Astrocyte of the cerebellum (primary cell): ENCODE data around the gene PLA2G2C.
A peak's percentile ranks its signal among the peaks of the same experiment; 100 is the strongest.

Experiments
- DNase-seq: peaks from one replicate; pipeline ENCODE4 v3.0.0-alpha.2; 2011; ENCODE audit warnings: low read depth
- H3K4me3 ChIP-seq: 2 replicates; pipeline ENCODE4 v1.5.1; 2011; ENCODE audit warnings: mild to moderate bottlenecking, low read depth, low read length, moderate library complexity
- CTCF ChIP-seq: IDR thresholded peaks from 2 replicates; pipeline ENCODE4 v1.5.1; 2012; ENCODE audit warnings: low read length, low read depth, moderate library complexity, mild to moderate bottlenecking; ENCODE audit errors: missing control alignments
- in situ Hi-C: cut with HindIII; loops from 2 replicates; pipeline ENCODE4 v1.10.0; 2017; ENCODE audit warnings: low sequenced_read_pairs

Gene PLA2G2C

GRCh38 chr1:20216574-20216973, 30.3 kb upstream of the PLA2G2C start:
- DNase-seq: no peak
- in situ Hi-C loops: loop anchor here (10.0 kb wide), 1 partner anchor 258 kb away; no protein-coding TSS in a partner anchor

GRCh38 chr1:20215716-20216115, 29.4 kb upstream of the PLA2G2C start:
- TF ChIP-seq CTCF: no peak
- H3K4me3 ChIP-seq: no peak overlapping the region
- in situ Hi-C loops: loop anchor here (10.0 kb wide), 1 partner anchor 259 kb away; no protein-coding TSS in a partner anchor
- no peak for DNase-seq

More at GRCh38 chr1:20216574-20216973, 30.3 kb upstream of the PLA2G2C start:
- peak; percentile 39 for TF ChIP-seq CTCF
- H3K4me3 ChIP-seq: no peak overlapping the region

- TF ChIP-seq CTCF: peak; percentile 82
- no peak overlapping the region for H3K4me3 ChIP-seq
- in situ Hi-C loops: loop anchor here (10.0 kb wide), 1 partner anchor 262 kb away; no protein-coding TSS in a partner anchor
- DNase-seq: peak; percentile 13
Observed at GRCh38 chr1:20212685-20213331, 26.5 kb upstream of the PLA2G2C start.

GRCh38 chr1:20212085-20212684, 25.9 kb upstream of the PLA2G2C start:
- no peak for TF ChIP-seq CTCF
- H3K4me3 ChIP-seq: no peak overlapping the region
- DNase-seq: no peak
- in situ Hi-C loops: loop anchor here (10.0 kb wide), 1 partner anchor 263 kb away; no protein-coding TSS in a partner anchor

- TF ChIP-seq CTCF: no peak
- no peak for DNase-seq
- H3K4me3 ChIP-seq: no peak overlapping the region
- in situ Hi-C loops: loop anchor here (10.0 kb wide), 1 partner anchor 263 kb away; no protein-coding TSS in a partner anchor
Observed at GRCh38 chr1:20211511-20211931, 25.2 kb upstream of the PLA2G2C start.

GRCh38 chr1:20210736-20211460, 24.6 kb upstream of the PLA2G2C start:
- in situ Hi-C loops: loop anchor here (10.0 kb wide), 1 partner anchor 264 kb away; no protein-coding TSS in a partner anchor
- DNase-seq: no peak
- no peak overlapping the region for H3K4me3 ChIP-seq
- TF ChIP-seq CTCF: no peak
